SK-N-SH treated with all-trans-retinoic acid at 6 μM for 48 hours (cell line): ENCODE data around the gene MED27.

Experiments
- ATAC-seq: fragments of 200-7000 bp; cut with Tn5 transposase; 3 replicates; pipeline ENCODE4 v1.9.1; 2020; ENCODE audit warnings: mild to moderate bottlenecking, moderate library complexity
- ARNTL ChIP-seq: fragments of 450-650 bp; formaldehyde crosslinking; IDR thresholded peaks from 2 replicates; pipeline ENCODE4 v1.5.0; 2020; ENCODE audit warnings: low read depth, mild to moderate bottlenecking, moderate library complexity, borderline replicate concordance
- BACH2 ChIP-seq: fragments of 250-450 bp; sonication (Bioruptor Pico); IDR thresholded peaks from 2 replicates; pipeline ENCODE4 v1.9.0; 2021; ENCODE audit warnings: mild to moderate bottlenecking, borderline replicate concordance
- CSDC2 ChIP-seq: fragments of 250-450 bp; sonication (Bioruptor Pico); IDR thresholded peaks from 2 replicates; pipeline ENCODE4 v1.5.0; 2020; ENCODE audit warnings: mild to moderate bottlenecking, moderate library complexity
- ESRRG ChIP-seq: fragments of 250-450 bp; sonication (Bioruptor Pico); IDR thresholded peaks from 2 replicates; pipeline ENCODE4 v1.6.1; 2021; ENCODE audit warnings: mild to moderate bottlenecking
- ISL1 ChIP-seq: fragments of 250-450 bp; sonication (Bioruptor Pico); IDR thresholded peaks from 2 replicates; pipeline ENCODE4 v2.1.2; 2022; ENCODE audit warnings: mild to moderate bottlenecking, moderate library complexity
- OSR1 ChIP-seq: fragments of 250-450 bp; sonication (Bioruptor Pico); IDR thresholded peaks from 2 replicates; pipeline ENCODE4 v1.8.0; 2022; ENCODE audit warnings: moderate library complexity, mild to moderate bottlenecking, inconsistent platforms
- POU6F1 ChIP-seq: fragments of 250-450 bp; sonication (Bioruptor Pico); IDR thresholded peaks from 2 replicates; pipeline ENCODE4 v1.8.0; 2021; ENCODE audit warnings: low read depth, mild to moderate bottlenecking, moderate library complexity, borderline replicate concordance
- PPARA ChIP-seq: fragments of 250-450 bp; sonication (Bioruptor Pico); IDR thresholded peaks from 2 replicates; pipeline ENCODE4 v1.5.0; 2020; ENCODE audit warnings: mild to moderate bottlenecking, borderline replicate concordance
- RARB ChIP-seq: fragments of 250-450 bp; sonication (Bioruptor Pico); IDR thresholded peaks from 2 replicates; pipeline ENCODE4 v1.8.0; 2021; ENCODE audit warnings: mild to moderate bottlenecking, moderate library complexity
- SNAI2 ChIP-seq: fragments of 250-450 bp; sonication (Bioruptor Pico); IDR thresholded peaks from 2 replicates; pipeline ENCODE4 v1.5.0; 2020; ENCODE audit warnings: mild to moderate bottlenecking, moderate library complexity
- TCF4 ChIP-seq: fragments of 250-450 bp; sonication (Bioruptor Pico); IDR thresholded peaks from 2 replicates; pipeline ENCODE4 v1.8.0; 2021; ENCODE audit warnings: mild to moderate bottlenecking, moderate library complexity, borderline replicate concordance
- TOX ChIP-seq: fragments of 250-450 bp; sonication (Bioruptor Pico); IDR thresholded peaks from 2 replicates; pipeline ENCODE4 v1.8.0; 2021; ENCODE audit warnings: mild to moderate bottlenecking, moderate library complexity, borderline replicate concordance
- ZC3H10 ChIP-seq: fragments of 250-450 bp; sonication (Bioruptor Pico); IDR thresholded peaks from 2 replicates; pipeline ENCODE4 v1.5.1; 2021; ENCODE audit warnings: mild to moderate bottlenecking, moderate library complexity
- ZFP3 ChIP-seq: fragments of 250-450 bp; sonication (Bioruptor Pico); IDR thresholded peaks from 2 replicates; pipeline ENCODE4 v1.5.0; 2020; ENCODE audit warnings: mild to moderate bottlenecking, moderate library complexity
- ZFP30 ChIP-seq: fragments of 450-650 bp; formaldehyde crosslinking; IDR thresholded peaks from 2 replicates; pipeline ENCODE4 v1.5.0; 2022; ENCODE audit warnings: mild to moderate bottlenecking, moderate library complexity
- ZNF565 ChIP-seq: fragments of 450-650 bp; formaldehyde crosslinking; conservative IDR thresholded peaks from 2 replicates; pipeline ENCODE4 v1.5.0; 2020; ENCODE audit warnings: low read depth, mild to moderate bottlenecking, moderate library complexity
- ZNF8 ChIP-seq: fragments of 450-650 bp; formaldehyde crosslinking; IDR thresholded peaks from 2 replicates; pipeline ENCODE4 v1.5.0; 2020; ENCODE audit warnings: mild to moderate bottlenecking, moderate library complexity
- TF ChIP-seq, protein P1 (sequence below): fragments of 250-450 bp; sonication (Bioruptor Pico); IDR thresholded peaks from 2 replicates; pipeline ENCODE4 v1.5.1; 2020; ENCODE audit warnings: low read depth, mild to moderate bottlenecking, moderate library complexity
- TF ChIP-seq, protein P2 (sequence below): fragments of 250-450 bp; sonication (Bioruptor Pico); IDR thresholded peaks from 2 replicates; pipeline ENCODE4 v1.5.1; 2021; ENCODE audit warnings: mild to moderate bottlenecking, moderate library complexity
- TF ChIP-seq, protein P3 (sequence below): fragments of 250-450 bp; sonication (Bioruptor Pico); IDR thresholded peaks from 2 replicates; pipeline ENCODE4 v1.5.0; 2020; ENCODE audit warnings: mild to moderate bottlenecking, moderate library complexity
- TF ChIP-seq, protein P4 (sequence below): fragments of 250-450 bp; sonication (Bioruptor Pico); IDR thresholded peaks from 2 replicates; pipeline ENCODE4 v1.8.0; 2020; ENCODE audit warnings: mild to moderate bottlenecking, moderate library complexity, borderline replicate concordance

MED27 gene

DNA sequence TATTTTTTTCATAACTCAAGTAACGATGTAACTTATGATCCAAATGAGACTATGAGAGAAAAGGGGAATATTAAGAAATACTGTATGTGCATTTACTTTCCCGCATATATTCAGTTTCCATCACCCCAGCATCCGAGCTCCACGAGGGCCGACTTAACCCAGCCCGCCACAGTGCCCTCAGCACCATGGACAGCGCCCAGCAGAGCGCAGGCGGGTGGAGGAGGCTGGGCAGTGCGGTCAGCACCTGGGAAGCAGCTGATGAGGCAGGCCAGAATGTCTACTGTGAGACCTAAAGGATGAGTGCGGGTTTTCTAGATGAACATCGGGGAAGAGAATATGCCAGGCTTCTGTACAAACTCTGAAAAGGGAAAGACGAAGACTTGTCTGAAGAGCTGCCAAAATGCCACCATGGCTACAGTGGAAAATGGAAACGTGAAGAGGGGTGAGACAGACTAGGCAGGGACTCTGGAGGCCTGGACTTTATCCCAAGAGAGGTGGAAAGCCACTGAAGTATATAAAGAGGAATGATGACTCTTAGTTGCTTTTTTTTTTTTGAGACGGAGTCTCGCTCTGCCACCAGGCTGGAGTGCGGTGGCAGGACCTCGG, 34.5 kb upstream of the MED27 start:
- TF ChIP-seq PPARA (no peak), ZNF8 (CRISPR knock-in tag) (no peak), SNAI2 (CRISPR knock-in tag) (0 out of 2 replicates have a peak, but pooled peaks have one; percentile 19), ZFP3 (CRISPR knock-in tag) (no peak), CSDC2 (peak; percentile 62; the same call in 1 of the 2 replicates)
- ATAC-seq: peak; percentile 60; the same call in 2 of the 3 replicates

DNA sequence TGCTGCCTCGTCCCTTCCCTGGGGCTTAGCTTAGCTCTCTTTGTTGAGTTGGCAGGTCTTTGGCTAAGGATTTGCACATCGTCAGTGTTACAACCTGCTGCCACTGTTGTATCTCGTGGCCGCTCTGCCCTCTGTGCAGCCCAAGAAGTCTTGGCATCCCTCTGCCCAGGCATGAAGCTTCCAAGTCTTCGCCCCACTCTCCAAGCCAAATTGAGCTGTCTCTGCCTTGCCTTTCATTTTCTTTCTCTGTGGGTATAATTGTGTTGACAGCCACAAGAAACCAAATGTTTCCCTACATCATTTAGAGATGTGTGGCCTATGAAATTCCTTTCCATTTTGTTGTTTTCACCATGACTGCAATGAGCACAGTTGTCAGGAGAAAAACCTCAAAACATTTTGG, 29.6 kb upstream of the MED27 start:
- TF ChIP-seq CSDC2: no peak
- TF ChIP-seq BACH2 (CRISPR knock-in tag): no peak
- TF ChIP-seq, protein P1, sequence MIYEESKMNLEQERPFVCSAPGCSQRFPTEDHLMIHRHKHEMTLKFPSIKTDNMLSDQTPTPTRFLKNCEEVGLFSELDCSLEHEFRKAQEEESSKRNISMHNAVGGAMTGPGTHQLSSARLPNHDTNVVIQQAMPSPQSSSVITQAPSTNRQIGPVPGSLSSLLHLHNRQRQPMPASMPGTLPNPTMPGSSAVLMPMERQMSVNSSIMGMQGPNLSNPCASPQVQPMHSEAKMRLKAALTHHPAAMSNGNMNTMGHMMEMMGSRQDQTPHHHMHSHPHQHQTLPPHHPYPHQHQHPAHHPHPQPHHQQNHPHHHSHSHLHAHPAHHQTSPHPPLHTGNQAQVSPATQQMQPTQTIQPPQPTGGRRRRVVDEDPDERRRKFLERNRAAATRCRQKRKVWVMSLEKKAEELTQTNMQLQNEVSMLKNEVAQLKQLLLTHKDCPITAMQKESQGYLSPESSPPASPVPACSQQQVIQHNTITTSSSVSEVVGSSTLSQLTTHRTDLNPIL (CRISPR knock-in tag): no peak
- TF ChIP-seq TCF4 (CRISPR knock-in tag): no peak
- no peak for TF ChIP-seq ZC3H10 (CRISPR knock-in tag)
- TF ChIP-seq POU6F1: no peak
- TF ChIP-seq ARNTL (CRISPR knock-in tag): no peak
- TF ChIP-seq, protein P2, sequence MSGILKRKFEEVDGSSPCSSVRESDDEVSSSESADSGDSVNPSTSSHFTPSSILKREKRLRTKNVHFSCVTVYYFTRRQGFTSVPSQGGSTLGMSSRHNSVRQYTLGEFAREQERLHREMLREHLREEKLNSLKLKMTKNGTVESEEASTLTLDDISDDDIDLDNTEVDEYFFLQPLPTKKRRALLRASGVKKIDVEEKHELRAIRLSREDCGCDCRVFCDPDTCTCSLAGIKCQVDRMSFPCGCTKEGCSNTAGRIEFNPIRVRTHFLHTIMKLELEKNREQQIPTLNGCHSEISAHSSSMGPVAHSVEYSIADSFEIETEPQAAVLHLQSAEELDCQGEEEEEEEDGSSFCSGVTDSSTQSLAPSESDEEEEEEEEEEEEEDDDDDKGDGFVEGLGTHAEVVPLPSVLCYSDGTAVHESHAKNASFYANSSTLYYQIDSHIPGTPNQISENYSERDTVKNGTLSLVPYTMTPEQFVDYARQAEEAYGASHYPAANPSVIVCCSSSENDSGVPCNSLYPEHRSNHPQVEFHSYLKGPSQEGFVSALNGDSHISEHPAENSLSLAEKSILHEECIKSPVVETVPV: no peak
- no peak for TF ChIP-seq ZNF8 (CRISPR knock-in tag)
- TF ChIP-seq TOX (CRISPR knock-in tag): no peak
- TF ChIP-seq PPARA: no peak
- TF ChIP-seq RARB (CRISPR knock-in tag): no peak
- TF ChIP-seq, all 23 proteins: peak for 0
- ATAC-seq: no peak

DNA sequence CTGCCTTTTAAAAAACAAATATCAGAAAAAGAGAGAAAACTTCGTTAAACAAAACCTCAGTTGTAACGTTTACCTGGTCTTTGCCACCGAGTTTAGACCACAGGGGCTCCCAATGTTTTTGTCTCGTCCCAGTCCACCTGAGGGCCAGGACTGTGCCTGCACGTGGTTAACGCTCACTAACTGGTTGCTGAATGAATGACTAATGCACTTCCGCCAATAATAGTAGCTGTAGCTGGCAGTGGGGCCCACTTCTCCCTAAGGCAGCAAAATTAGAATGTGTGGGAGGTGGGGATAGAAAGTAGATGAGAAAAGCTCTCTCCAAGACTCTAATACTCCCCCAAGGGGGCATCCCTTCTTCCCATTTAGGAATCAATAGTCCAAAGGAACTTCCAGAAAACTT, 29.1 kb upstream of the MED27 start:
- ATAC-seq: no peak
- TF ChIP-seq ARNTL (CRISPR knock-in tag): no peak
- TF ChIP-seq POU6F1: no peak
- no peak for TF ChIP-seq OSR1 (CRISPR knock-in tag)
- no peak for TF ChIP-seq ZFP30 (CRISPR knock-in tag)
- no peak for TF ChIP-seq TCF4 (CRISPR knock-in tag)
- TF ChIP-seq ZFP3 (CRISPR knock-in tag): no peak
- TF ChIP-seq PPARA: no peak
- TF ChIP-seq SNAI2 (CRISPR knock-in tag): no peak
- no peak for TF ChIP-seq BACH2 (CRISPR knock-in tag)
- TF ChIP-seq TOX (CRISPR knock-in tag): no peak
- TF ChIP-seq, protein P3, sequence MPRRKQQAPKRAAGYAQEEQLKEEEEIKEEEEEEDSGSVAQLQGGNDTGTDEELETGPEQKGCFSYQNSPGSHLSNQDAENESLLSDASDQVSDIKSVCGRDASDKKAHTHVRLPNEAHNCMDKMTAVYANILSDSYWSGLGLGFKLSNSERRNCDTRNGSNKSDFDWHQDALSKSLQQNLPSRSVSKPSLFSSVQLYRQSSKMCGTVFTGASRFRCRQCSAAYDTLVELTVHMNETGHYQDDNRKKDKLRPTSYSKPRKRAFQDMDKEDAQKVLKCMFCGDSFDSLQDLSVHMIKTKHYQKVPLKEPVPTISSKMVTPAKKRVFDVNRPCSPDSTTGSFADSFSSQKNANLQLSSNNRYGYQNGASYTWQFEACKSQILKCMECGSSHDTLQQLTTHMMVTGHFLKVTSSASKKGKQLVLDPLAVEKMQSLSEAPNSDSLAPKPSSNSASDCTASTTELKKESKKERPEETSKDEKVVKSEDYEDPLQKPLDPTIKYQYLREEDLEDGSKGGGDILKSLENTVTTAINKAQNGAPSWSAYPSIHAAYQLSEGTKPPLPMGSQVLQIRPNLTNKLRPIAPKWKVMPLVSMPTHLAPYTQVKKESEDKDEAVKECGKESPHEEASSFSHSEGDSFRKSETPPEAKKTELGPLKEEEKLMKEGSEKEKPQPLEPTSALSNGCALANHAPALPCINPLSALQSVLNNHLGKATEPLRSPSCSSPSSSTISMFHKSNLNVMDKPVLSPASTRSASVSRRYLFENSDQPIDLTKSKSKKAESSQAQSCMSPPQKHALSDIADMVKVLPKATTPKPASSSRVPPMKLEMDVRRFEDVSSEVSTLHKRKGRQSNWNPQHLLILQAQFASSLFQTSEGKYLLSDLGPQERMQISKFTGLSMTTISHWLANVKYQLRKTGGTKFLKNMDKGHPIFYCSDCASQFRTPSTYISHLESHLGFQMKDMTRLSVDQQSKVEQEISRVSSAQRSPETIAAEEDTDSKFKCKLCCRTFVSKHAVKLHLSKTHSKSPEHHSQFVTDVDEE (CRISPR knock-in tag): no peak
- TF ChIP-seq, protein P2: no peak
- no peak for TF ChIP-seq ZNF8 (CRISPR knock-in tag)
- TF ChIP-seq ISL1 (CRISPR knock-in tag): no peak
- no peak for TF ChIP-seq CSDC2
- TF ChIP-seq, protein P4, sequence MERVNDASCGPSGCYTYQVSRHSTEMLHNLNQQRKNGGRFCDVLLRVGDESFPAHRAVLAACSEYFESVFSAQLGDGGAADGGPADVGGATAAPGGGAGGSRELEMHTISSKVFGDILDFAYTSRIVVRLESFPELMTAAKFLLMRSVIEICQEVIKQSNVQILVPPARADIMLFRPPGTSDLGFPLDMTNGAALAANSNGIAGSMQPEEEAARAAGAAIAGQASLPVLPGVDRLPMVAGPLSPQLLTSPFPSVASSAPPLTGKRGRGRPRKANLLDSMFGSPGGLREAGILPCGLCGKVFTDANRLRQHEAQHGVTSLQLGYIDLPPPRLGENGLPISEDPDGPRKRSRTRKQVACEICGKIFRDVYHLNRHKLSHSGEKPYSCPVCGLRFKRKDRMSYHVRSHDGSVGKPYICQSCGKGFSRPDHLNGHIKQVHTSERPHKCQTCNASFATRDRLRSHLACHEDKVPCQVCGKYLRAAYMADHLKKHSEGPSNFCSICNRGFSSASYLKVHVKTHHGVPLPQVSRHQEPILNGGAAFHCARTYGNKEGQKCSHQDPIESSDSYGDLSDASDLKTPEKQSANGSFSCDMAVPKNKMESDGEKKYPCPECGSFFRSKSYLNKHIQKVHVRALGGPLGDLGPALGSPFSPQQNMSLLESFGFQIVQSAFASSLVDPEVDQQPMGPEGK (CRISPR knock-in tag): no peak
- no peak for TF ChIP-seq ZC3H10 (CRISPR knock-in tag)
- no peak for TF ChIP-seq ZNF565 (CRISPR knock-in tag)
- no peak for TF ChIP-seq ESRRG (CRISPR knock-in tag)
- TF ChIP-seq, all 23 proteins: peak for 0
